Right lobe of liver (tissue), 6 donors: ENCODE data around the gene APC2. TPM values are rescaled to one million over a fixed set of nuclear protein-coding genes. Genes with fewer than 3 reads are reported as not detected.
"Not testable (repeated sequence)": the region's sequence is repeated elsewhere in the genome, so short reads cannot be mapped to it uniquely, and the experiment has no call there.

Source experiments
- ATAC-seq, 4 donors: fragments of 200-7000 bp; cut with Tn5 transposase; one replicate each; pipeline ENCODE4 v1.9.1; 2020; ENCODE audit warnings: mild to moderate bottlenecking in 4 of 4, moderate library complexity in 4 of 4
- DNase-seq, 3 donors: peaks; one replicate each; pipeline ENCODE4 v3.0.0-alpha.2; 2020
- H3K27ac ChIP-seq, 3 donors: fragments of 200-600 bp; one replicate each; pipeline ENCODE4 v1.8.0; 2022
- H3K27me3 ChIP-seq, 2 donors: fragments of 200-600 bp; one replicate each; pipeline ENCODE4 v1.8.0; 2022
- H3K36me3 ChIP-seq, 4 donors: fragments of 200-600 bp; sonication (generic) in 1 of 4; one replicate each; pipeline versions ENCODE4 v1.5.1 to v1.8.0; 2017 to 2022; ENCODE audit warnings: control low read depth in 1 of 4
- H3K4me1 ChIP-seq, 4 donors: fragments of 200-600 bp; sonication (generic) in 1 of 4; one replicate each; pipeline versions ENCODE4 v1.5.1 to v1.8.0; 2017 to 2022; ENCODE audit warnings: control low read depth in 1 of 4
- H3K4me3 ChIP-seq, 3 donors: fragments of 200-600 bp; one replicate each; pipeline ENCODE4 v1.8.0; 2022
- H3K9me3 ChIP-seq, 4 donors: fragments of 200-600 bp; sonication (generic) in 1 of 4; one replicate each; pipeline versions ENCODE4 v1.5.1 to v1.8.0; 2017 to 2022; ENCODE audit warnings: control low read depth in 1 of 4
- CTCF ChIP-seq, 4 donors: fragments of 200-600 bp in 3 of 4; fragments of 450-650 bp in 1 of 4; IDR thresholded peaks; one replicate each; pipeline versions ENCODE4 v1.5.1 to v1.8.0; 2016 to 2022; ENCODE audit warnings: antibody characterized with exemption in 4 of 4, mild to moderate bottlenecking in 2 of 4
- POLR2A ChIP-seq: fragments of 450-650 bp; IDR thresholded peaks from one replicate; pipeline ENCODE4 v1.6.1; 2017; ENCODE audit warnings: antibody characterized with exemption, mild to moderate bottlenecking
- WGBS: methylation state at CpG from one replicate; pipeline ENCODE4 v1.1.6; 2018; ENCODE audit warnings: low coverage, low lambda C conversion rate; ENCODE audit not compliant: insufficient coverage; ENCODE audit errors: missing lambda C conversion rate; 5-methylcytosine and 5-hydroxymethylcytosine counted together
- intact Hi-C, 2 donors: fragments of 100-400 bp; cut with DNase I; formaldehyde crosslinking; loops; one replicate each; pipeline versions ENCODE4 v1.11.2 to v1.14.1; 2022
- total RNA-seq, 6 experiments: library from RNA; depleted of rRNA in 2 of 6; stranded (reverse); fragments of >200 nt in 2 of 6; fragmentation: NEBNext Ultra II Directional in 3 of 6; extraction: Animal tissue kit (Norgen Biotek cat#: 25700) in 3 of 6; gene quantifications; one replicate each; pipeline versions ENCODE4 v1.1.0 to v1.2.4, GENCODE V29; 2016 to 2023
- donor health status: DM: no; HTN: yes; CAD: no.
- donor health status: DM: no; HTN: no; CAD: no.
- donor health status: DM: no; HTN: no; CAD: no.
- donor health status: DM: no; HTN: yes; CAD: no.
- donor health status: DM: no; HTN: yes; CAD: no.

The APC2 gene
- total RNA-seq, 6 experiments from 2014 or later: 0.06 to 0.13 (median 0.06) TPM; not detected in 3

DNA sequence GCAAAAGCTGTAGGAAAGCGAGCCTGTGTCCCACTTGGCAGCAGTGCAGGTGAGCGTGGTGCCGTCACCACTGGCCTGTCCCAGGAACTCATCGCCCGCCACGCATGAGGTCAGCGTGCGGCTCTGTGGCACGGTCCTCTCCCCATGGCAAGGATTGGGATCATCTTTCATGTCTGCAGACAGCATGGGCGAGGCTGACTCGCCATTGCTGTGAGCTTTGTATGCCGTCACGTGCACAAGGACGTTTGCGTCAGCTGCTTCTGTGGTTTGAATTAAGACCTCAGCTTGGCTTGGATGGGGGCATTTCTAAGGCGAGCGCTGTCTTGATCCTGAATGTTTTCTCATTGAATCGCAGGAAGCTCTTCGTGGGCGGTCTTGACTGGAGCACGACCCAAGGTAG is 32.8 kb upstream of the APC2 start:
- Histone ChIP-seq H3K27me3 (no peaks in the 10 kb centered on the region), H3K9me3 (no peaks in the 10 kb centered on the region), H3K27ac (peak overlapping the region in 1 of 3 donors; percentile 2), H3K4me1 (peaks cover 0 to 58% (median 21%) of the 10 kb centered on the region in 4 donors), H3K36me3 (peaks cover 0 to 36% (median 16%) of the 10 kb centered on the region in 4 donors), H3K4me3 (no peak overlapping the region)
- intact Hi-C loops: no loop called here
- DNase-seq (peak in 2 of 3 donors; percentile 53 to 54), ATAC-seq (peak in 3 of 4 donors; percentile 31 to 37 (median 35))
- no peak for TF ChIP-seq CTCF (IDR thresholded peaks at IDR 0.05)
- TF ChIP-seq POLR2A: no peak
- WGBS: 65% methylated on average over 7 of the region's 21 CpGs

- WGBS: 49% methylated on average over 23 of the region's 30 CpGs
- peaks cover 0 to 51% (median 20%) of the 10 kb centered on the region in 4 donors for H3K4me1 ChIP-seq
- DNase-seq (peak in 1 of 3 donors; percentile 56), ATAC-seq (peak; percentile 4 to 27 (median 26))
- no peak for TF ChIP-seq POLR2A
- TF ChIP-seq CTCF (IDR thresholded peaks at IDR 0.05): no peak
- H3K4me3 ChIP-seq: no peak overlapping the region
- no peaks in the 10 kb centered on the region for H3K9me3 ChIP-seq
- H3K27ac ChIP-seq: peak overlapping the region in 2 of 3 donors; percentile 21 to 56
- intact Hi-C loops: no loop called here
- peaks cover 0 to 37% (median 18%) of the 10 kb centered on the region in 4 donors for H3K36me3 ChIP-seq
- no peaks in the 10 kb centered on the region for H3K27me3 ChIP-seq
Observed at GRCh38 chr19:1417681-1418495, 32.0 kb upstream of the APC2 start.

DNA sequence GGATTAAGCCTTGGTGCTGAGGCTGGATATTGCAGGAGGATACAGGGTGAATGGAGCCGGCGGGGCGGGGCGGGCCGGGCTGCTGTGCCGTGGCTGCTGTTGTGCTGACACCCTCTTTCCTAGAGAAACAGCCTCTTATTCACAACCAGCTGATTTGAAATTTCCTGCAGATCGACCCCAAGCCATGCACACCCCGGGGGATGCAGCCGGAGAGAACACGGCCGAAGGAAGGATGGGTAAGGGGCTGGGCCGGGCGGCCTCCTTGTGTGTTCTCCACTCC is 31.5 kb upstream of the APC2 start:
- WGBS: 20% methylated on average over 4 of the region's 13 CpGs
- Histone ChIP-seq H3K36me3 (peaks cover 0 to 36% (median 20%) of the 10 kb centered on the region in 4 donors), H3K27ac (peak overlapping the region in 1 of 3 donors; percentile 56), H3K4me3 (no peak overlapping the region), H3K4me1 (peaks cover 0 to 50% (median 19%) of the 10 kb centered on the region in 4 donors), H3K9me3 (no peaks in the 10 kb centered on the region), H3K27me3 (no peaks in the 10 kb centered on the region)
- TF ChIP-seq CTCF (IDR thresholded peaks at IDR 0.05) (no peak), POLR2A (no peak)
- intact Hi-C loops: no loop called here
- ATAC-seq (no peak), DNase-seq (no peak)

GRCh38 chr19:1418951-1419738 is 30.8 kb upstream of the APC2 start:
- H3K36me3 ChIP-seq: peaks cover 0 to 38% (median 20%) of the 10 kb centered on the region in 4 donors
- 83% methylated on average over 4 of the region's 21 CpGs for WGBS
- H3K9me3 ChIP-seq: no peaks in the 10 kb centered on the region
- H3K4me1 ChIP-seq: peaks cover 0 to 53% (median 20%) of the 10 kb centered on the region in 4 donors
- H3K4me3 ChIP-seq: no peak overlapping the region
- ATAC-seq (no peak), DNase-seq (no peak)
- no peak overlapping the region for H3K27ac ChIP-seq
- no peak for TF ChIP-seq POLR2A
- TF ChIP-seq CTCF (IDR thresholded peaks at IDR 0.05): no peak
- intact Hi-C loops: no loop called here
- H3K27me3 ChIP-seq: no peaks in the 10 kb centered on the region

DNA sequence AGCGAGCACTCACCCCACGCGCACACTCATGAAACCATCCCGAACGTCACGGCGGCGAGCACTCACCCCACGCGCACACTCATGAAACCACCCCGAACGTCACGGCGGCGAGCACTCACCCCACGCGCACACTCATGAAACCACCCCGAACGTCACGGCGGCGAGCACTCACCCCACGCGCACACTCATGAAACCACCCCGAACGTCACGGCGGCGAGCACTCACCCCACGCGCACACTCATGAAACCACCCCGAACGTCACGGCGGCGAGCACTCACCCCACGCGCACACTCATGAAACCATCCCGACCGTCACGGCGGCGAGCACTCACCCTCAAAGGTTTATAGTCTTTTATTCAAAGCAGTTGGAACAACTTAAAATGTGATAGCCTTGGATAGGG is 29.8 kb upstream of the APC2 start:
- H3K27ac ChIP-seq, ATAC-seq, H3K4me3 ChIP-seq, H3K27me3 ChIP-seq, H3K9me3 ChIP-seq, DNase-seq, intact Hi-C loops: not testable (repeated sequence)
- Histone ChIP-seq H3K4me1 (peaks cover 0 to 55% (median 25%) of the 10 kb centered on the region in 4 donors), H3K36me3 (peaks cover 0 to 38% (median 22%) of the 10 kb centered on the region in 4 donors)
- WGBS: 96% methylated on average over 17 of the region's 43 CpGs
